Measurements from ENCODE around the gene SMYD2. TPM values are rescaled to one million over a fixed set of nuclear protein-coding genes. Genes with fewer than 3 reads are reported as not detected.
A peak's percentile ranks its signal among the peaks of the same experiment; 100 is the strongest.

SMYD2 gene
- total and polyA plus RNA-seq, 10 of the 15 experiments (the other 5 are each of a cell fraction or from before 2014, with no cell fraction given): 8.3 to 55.7 (median 26.4) TPM

- TF ChIP-seq, protein P1, sequence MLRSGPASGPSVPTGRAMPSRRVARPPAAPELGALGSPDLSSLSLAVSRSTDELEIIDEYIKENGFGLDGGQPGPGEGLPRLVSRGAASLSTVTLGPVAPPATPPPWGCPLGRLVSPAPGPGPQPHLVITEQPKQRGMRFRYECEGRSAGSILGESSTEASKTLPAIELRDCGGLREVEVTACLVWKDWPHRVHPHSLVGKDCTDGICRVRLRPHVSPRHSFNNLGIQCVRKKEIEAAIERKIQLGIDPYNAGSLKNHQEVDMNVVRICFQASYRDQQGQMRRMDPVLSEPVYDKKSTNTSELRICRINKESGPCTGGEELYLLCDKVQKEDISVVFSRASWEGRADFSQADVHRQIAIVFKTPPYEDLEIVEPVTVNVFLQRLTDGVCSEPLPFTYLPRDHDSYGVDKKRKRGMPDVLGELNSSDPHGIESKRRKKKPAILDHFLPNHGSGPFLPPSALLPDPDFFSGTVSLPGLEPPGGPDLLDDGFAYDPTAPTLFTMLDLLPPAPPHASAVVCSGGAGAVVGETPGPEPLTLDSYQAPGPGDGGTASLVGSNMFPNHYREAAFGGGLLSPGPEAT (IDR thresholded peaks at IDR 0.05; ENCODE audit: low read depth): peak; percentile 21; the same call in 1 of the 2 replicates
- TF ChIP-seq RCOR1 (conservative IDR thresholded peaks at IDR 0.05; ENCODE audit: low read depth, low read length) (0 out of 2 replicates have a peak, but pooled peaks have one; percentile 24), EED (IDR thresholded peaks at IDR 0.05; ENCODE audit: low read depth) (peak; percentile 26; the same call in 1 of the 2 replicates), DPF2 (IDR thresholded peaks at IDR 0.05) (0 out of 2 replicates have a peak, but pooled peaks have one; percentile 20)
These were observed 456 bp upstream of the SMYD2 start (continued) for GRCh38 chr1:214280386-214281020.

DNA sequence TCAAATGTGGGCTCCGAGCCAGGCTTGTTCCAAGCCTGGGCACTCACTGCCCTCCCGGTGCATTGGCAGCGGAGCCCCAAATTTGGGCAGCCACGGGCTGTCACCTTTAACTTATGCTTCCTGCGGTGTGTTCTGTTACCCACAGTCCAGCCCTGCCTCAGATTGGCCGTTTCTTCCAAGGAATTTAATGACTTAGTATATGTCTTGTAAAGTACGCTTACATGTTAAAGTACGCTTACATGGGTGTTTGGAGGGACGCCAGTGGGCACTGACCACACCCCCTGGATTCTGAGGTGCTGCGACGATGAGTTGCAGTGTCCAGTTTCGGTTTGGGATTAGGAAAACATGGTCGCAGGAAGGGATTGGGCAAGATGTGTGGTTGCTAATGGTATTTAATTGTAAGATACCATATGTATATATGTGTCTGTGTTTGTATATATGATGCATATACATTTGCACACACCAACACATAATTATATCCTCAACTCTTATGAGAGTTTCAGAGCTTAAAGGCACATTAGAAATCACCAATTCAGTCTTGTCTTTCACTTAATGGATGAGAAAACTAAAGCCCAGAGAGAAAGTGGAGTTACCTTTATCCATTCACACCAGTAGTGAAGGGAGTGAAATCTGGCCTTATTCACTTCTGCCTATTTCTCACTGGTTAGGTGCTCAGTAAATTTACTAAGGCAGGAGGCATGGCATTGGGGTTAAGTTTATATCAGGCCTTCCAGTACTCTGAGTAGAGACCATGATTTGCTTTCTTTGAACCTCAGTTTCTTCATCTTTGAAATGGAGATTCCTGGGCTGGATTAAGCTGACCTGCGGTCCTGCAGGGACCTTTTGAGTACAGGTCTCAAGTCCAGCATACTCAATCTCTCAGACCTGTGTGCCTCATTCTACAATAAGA, 1.0 kb downstream of the SMYD2 start:
- intact Hi-C loops (cut with micrococcal nuclease; ENCODE audit: unreplicated experiment): loop anchor here (5.0 kb wide), 1 partner anchor 40 kb away; no protein-coding TSS in a partner anchor
- ChIA-PET POLR2A (no interaction called here), RAD21 (ENCODE audit: unreplicated experiment) (no interaction called here), CTCF (interaction anchor here (0.9 to 4.3 kb wide), 4 partner anchors 11 to 50 kb away, joined by 4 to 25 read pairs (median 4); no protein-coding TSS in a partner anchor), SMC1A (ENCODE audit: uncharacterized antibody, unreplicated experiment) (interaction anchor here (0.6 to 1.5 kb wide), 5 partner anchors 9 to 303 kb away, joined by 3 to 4 read pairs (median 3); no protein-coding TSS in a partner anchor)
- Histone ChIP-seq H3K36me3 (ENCODE audit: control insufficient read depth in 2 of 2, insufficient read depth in 2 of 2, low read length in 1 of 2) (no peaks in the 10 kb centered on the region), H3K27me3 (replicated peaks in 1 of 2; ENCODE audit: control insufficient read depth in 2 of 2, insufficient read depth in 2 of 2, low read length in 1 of 2) (no peaks in the 10 kb centered on the region), H3K4me1 (ENCODE audit: control insufficient read depth, insufficient read depth, low read length) (no peaks in the 10 kb centered on the region; the same call in 1 of the 2 replicates), H3K4me2 (ENCODE audit: control insufficient read depth, insufficient read depth) (peak overlapping the region; percentile 91), H3K79me2 (ENCODE audit: control insufficient read depth, insufficient read depth, low read length) (peaks cover 15% of the 10 kb centered on the region), H3K9me3 (replicated peaks; ENCODE audit: control insufficient read depth, insufficient read depth, low read length) (no peaks in the 10 kb centered on the region), H3K9ac (ENCODE audit: control insufficient read depth, insufficient read depth, low read length) (peak overlapping the region; percentile 85), H2AFZ (ENCODE audit: control insufficient read depth, low read depth, low read length) (peak overlapping the region; percentile 85), H4K20me1 (ENCODE audit: control insufficient read depth, insufficient read depth) (no peaks in the 10 kb centered on the region), H3K4me3 (peak overlapping the region; percentile 90), H3K27ac (ENCODE audit: control insufficient read depth, insufficient read depth) (peak overlapping the region; percentile 71)
- ATAC-seq: peak; percentile 1; the same call in 1 of the 3 replicates
- in situ Hi-C loops (cut with MboI): no loop called here
- WGBS (ENCODE audit: insufficient coverage, insufficient replicate concordance, low lambda C conversion rate, missing lambda C conversion rate): 18% methylated on average over 14 of the region's 14 CpGs
- DNase-seq (ENCODE audit: low read depth, low spot score): no peak
- TSS peak; percentile 47 for BruUV-seq (replicated peaks)
- FAIRE-seq: no peak
- no peak for TF ChIP-seq PKNOX1 (IDR thresholded peaks at IDR 0.05)
- no peak for TF ChIP-seq BCL11A (IDR thresholded peaks at IDR 0.05; ENCODE audit: low read depth, low read length)
- no peak for TF ChIP-seq TAF1 (IDR thresholded peaks at IDR 0.05; ENCODE audit: borderline replicate concordance, low read depth, low read length)
- TF ChIP-seq TCF7 (IDR thresholded peaks at IDR 0.05; ENCODE audit: borderline replicate concordance): no peak
- TF ChIP-seq SRF (IDR thresholded peaks at IDR 0.05; ENCODE audit: low read depth in 2 of 2, low read length in 2 of 2): peak; percentile 70 to 82
- TF ChIP-seq, protein P2, sequence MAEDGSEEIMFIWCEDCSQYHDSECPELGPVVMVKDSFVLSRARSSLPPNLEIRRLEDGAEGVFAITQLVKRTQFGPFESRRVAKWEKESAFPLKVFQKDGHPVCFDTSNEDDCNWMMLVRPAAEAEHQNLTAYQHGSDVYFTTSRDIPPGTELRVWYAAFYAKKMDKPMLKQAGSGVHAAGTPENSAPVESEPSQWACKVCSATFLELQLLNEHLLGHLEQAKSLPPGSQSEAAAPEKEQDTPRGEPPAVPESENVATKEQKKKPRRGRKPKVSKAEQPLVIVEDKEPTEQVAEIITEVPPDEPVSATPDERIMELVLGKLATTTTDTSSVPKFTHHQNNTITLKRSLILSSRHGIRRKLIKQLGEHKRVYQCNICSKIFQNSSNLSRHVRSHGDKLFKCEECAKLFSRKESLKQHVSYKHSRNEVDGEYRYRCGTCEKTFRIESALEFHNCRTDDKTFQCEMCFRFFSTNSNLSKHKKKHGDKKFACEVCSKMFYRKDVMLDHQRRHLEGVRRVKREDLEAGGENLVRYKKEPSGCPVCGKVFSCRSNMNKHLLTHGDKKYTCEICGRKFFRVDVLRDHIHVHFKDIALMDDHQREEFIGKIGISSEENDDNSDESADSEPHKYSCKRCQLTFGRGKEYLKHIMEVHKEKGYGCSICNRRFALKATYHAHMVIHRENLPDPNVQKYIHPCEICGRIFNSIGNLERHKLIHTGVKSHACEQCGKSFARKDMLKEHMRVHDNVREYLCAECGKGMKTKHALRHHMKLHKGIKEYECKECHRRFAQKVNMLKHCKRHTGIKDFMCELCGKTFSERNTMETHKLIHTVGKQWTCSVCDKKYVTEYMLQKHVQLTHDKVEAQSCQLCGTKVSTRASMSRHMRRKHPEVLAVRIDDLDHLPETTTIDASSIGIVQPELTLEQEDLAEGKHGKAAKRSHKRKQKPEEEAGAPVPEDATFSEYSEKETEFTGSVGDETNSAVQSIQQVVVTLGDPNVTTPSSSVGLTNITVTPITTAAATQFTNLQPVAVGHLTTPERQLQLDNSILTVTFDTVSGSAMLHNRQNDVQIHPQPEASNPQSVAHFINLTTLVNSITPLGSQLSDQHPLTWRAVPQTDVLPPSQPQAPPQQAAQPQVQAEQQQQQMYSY (CRISPR knock-in tag; IDR thresholded peaks at IDR 0.05): no peak
- no peak for TF ChIP-seq BMI1 (IDR thresholded peaks at IDR 0.05; ENCODE audit: borderline replicate concordance)
- no peak for TF ChIP-seq FOS (IDR thresholded peaks at IDR 0.05; ENCODE audit: borderline replicate concordance, extremely low read depth, insufficient read length)

Data from GM12878 (cell line).